Measurements from ENCODE around the gene RARS2.
"Not testable (repeated sequence)": the region's sequence is repeated elsewhere in the genome, so short reads cannot be mapped to it uniquely, and the experiment has no call there.

The RARS2 gene

DNA sequence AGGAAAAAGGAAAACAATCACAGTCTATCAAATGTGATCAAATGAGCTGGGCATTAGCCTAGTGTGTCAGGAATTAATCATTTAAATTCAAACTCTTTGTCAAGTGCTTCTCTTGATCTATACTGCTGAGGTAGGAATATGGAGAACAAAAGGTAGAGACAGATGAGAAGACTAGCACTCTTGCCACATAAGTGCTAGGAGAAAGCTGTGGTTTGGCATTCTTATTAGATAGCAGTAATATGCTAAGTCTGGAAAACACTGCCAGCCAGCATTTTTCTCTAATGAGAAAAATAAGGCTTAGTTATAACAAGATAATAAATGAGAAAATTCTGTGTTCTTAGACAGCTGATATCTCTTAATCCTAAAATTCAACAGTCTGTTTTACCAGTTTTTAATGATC, 39.1 kb upstream of the RARS2 start:
- ChIA-PET CTCF (no interaction called here), POLR2A (ENCODE audit: low non-redundant PET) (no interaction called here)
- TF ChIP-seq, protein P1, sequence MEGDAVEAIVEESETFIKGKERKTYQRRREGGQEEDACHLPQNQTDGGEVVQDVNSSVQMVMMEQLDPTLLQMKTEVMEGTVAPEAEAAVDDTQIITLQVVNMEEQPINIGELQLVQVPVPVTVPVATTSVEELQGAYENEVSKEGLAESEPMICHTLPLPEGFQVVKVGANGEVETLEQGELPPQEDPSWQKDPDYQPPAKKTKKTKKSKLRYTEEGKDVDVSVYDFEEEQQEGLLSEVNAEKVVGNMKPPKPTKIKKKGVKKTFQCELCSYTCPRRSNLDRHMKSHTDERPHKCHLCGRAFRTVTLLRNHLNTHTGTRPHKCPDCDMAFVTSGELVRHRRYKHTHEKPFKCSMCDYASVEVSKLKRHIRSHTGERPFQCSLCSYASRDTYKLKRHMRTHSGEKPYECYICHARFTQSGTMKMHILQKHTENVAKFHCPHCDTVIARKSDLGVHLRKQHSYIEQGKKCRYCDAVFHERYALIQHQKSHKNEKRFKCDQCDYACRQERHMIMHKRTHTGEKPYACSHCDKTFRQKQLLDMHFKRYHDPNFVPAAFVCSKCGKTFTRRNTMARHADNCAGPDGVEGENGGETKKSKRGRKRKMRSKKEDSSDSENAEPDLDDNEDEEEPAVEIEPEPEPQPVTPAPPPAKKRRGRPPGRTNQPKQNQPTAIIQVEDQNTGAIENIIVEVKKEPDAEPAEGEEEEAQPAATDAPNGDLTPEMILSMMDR (conservative IDR thresholded peaks at IDR 0.05; ENCODE audit: low read depth) = no peak
- no peak for DNase-seq (ENCODE audit: low spot score)
- H3K27ac ChIP-seq = no peak overlapping the region

DNA sequence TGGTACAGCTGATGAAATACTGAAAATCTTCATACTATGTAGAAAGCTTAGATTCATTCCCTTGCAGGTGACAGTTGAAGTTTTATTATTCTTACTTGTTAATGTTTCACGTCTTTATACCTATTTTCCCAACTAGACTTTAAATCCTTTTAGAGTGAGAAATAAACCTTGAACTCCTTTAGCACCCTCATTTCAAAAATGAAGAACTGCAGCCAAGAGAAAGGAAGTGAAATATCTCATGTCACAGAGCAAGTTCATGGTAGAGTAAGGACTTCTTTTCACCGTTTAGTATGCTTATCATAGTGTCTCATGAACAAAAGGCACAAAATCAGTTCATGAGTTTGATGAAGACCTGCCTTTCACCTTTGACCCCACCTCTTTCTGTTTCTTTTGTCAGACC, 38.6 kb upstream of the RARS2 start:
- TF ChIP-seq, protein P1 (conservative IDR thresholded peaks at IDR 0.05; ENCODE audit: low read depth) = no peak
- CTCF ChIA-PET = no interaction called here
- POLR2A ChIA-PET (ENCODE audit: low non-redundant PET) = no interaction called here
- H3K27ac ChIP-seq = no peak overlapping the region
- no peak for DNase-seq (ENCODE audit: low spot score)

DNA sequence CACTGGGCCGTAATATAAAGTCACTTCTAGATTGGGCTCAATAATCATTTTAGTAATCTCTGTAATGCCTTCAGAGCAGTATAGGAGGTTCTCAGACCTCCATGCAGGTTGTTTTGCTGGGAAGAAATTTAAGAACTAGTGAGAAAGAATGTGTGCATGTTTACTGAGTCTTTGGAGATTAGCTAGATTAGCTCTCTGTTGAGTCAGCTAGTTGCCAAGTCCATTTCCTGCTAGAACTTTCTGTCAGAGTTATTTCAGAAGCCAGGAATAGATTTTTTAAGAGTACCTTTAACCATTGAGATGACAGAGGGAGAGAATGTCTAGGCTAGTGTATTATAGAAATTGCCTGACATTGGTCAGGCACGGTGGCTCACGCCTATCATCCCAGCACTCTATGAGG, 33.5 kb upstream of the RARS2 start:
- no peak overlapping the region for H3K27ac ChIP-seq
- ChIA-PET POLR2A (ENCODE audit: low non-redundant PET) (no interaction called here), CTCF (no interaction called here)
- DNase-seq (ENCODE audit: low spot score) = no peak
- TF ChIP-seq, protein P1 (conservative IDR thresholded peaks at IDR 0.05; ENCODE audit: low read depth) = no peak

DNA sequence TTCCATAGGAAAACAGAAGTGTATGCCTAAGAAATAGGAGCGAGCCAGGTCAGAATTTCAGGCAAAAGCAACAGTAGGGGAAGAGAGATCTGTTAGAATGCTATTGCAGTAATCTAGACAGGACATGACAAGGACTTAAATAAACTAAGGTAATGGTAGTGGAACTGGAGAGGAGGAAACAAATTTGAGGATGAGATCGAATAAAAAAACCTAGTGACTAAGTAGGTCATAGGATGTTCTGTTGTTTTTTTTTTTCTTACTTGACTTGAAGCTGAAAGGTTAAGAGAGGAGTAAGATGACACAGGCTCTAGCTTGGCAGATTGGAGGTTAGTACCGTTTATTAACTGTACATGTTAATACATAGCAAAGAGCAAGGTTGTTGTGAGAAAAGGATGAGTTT, 28.7 kb upstream of the RARS2 start:
- no peak overlapping the region for H3K27ac ChIP-seq
- DNase-seq (ENCODE audit: low spot score) = no peak
- CTCF ChIA-PET = no interaction called here
- POLR2A ChIA-PET (ENCODE audit: low non-redundant PET) = no interaction called here
- TF ChIP-seq, protein P1 (conservative IDR thresholded peaks at IDR 0.05; ENCODE audit: low read depth) = no peak

DNA sequence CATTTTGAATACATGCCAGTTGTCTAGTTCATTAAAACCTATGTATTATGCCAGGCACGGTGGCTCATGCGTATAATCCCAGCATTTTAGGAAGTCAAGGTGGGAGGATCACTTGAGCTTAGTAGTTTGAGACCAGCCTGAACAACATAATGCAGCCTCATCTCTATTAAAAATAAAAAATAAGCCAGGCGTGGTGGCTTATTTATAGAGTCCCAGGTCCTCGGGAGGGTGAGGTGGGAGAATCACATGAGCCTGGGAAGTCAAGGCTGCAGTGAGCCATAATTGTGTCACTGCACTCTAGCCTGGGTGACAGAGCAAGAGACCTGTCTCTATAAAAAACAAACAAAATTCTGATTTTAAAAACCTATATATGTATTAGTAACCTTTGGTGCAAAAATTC, 27.6 kb upstream of the RARS2 start:
- ChIA-PET CTCF (interaction anchor here (1.0 kb wide), 1 partner anchor 11 kb away, joined by 3 read pairs; no protein-coding TSS in a partner anchor), POLR2A (ENCODE audit: low non-redundant PET) (no interaction called here)
- no peak for DNase-seq (ENCODE audit: low spot score)

DNA sequence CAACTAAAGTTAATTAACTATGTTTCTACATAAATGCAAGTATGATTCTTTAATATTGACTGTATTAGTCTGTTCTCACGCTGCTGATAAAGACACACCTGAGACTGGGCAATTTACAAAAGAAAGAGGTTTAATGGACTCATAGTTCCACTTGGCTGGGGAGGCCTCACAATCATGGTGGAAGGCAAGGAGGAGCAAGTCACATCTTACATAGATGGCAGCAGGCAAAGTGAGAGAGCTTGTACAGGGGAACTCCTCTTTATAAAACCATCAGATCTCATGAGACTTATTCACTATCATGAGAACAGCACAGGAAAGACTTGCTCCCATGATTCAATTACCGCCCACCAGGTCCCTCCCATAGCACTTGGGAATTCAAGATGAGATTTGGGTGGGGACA, 23.2 kb upstream of the RARS2 start:
- DNase-seq (ENCODE audit: low spot score); POLR2A ChIA-PET (ENCODE audit: low non-redundant PET); H3K27ac ChIP-seq: not testable (repeated sequence)
- CTCF ChIA-PET = interaction anchor here (0.7 kb wide), 1 partner anchor 10 kb away, joined by 3 read pairs; no protein-coding TSS in a partner anchor

More for the DNA sequence above, 27.6 kb upstream of the RARS2 start:
- H3K27ac ChIP-seq = no peak overlapping the region
- TF ChIP-seq, protein P1 (conservative IDR thresholded peaks at IDR 0.05; ENCODE audit: low read depth) = no peak

DNA sequence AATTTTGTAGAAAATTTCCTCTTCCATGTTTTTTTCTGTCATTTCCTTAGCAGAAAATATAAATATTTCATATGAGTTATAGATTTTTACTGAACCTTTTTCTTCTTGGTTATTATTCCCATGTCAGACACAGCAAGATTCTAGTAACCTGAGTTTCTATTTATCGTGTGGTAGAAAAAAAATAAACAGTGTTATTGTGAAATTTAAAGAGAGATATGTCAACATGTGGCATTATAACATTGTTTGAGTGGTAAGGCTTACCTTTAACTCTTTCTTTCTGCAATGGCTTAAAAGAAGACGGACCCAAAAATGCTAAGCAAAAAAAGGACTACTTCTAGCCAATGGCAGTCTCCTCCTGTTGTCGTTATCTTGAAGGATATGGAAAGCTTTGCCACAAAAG, 19.0 kb upstream of the RARS2 start:
- no peak overlapping the region for H3K27ac ChIP-seq
- no peak for DNase-seq (ENCODE audit: low spot score)
- CTCF ChIA-PET = no interaction called here
- TF ChIP-seq, protein P1 (conservative IDR thresholded peaks at IDR 0.05; ENCODE audit: low read depth) = no peak
- POLR2A ChIA-PET (ENCODE audit: low non-redundant PET) = no interaction called here

Measured in RWPE1 (cell line).